Ishikawa (cell line): ENCODE results near the gene SMIM29.

ENCODE experiments used
- CEBPB ChIP-seq: IDR thresholded peaks from 2 replicates; pipeline ENCODE4 v1.6.1; 2012
- CREB1 ChIP-seq: IDR thresholded peaks from 2 replicates; pipeline ENCODE4 v1.6.1; 2012; ENCODE audit warnings: low read depth
- EGR1 ChIP-seq: IDR thresholded peaks from 2 replicates; pipeline ENCODE4 v1.6.1; 2012
- EP300 ChIP-seq: IDR thresholded peaks from 2 replicates; pipeline ENCODE4 v1.6.1; 2012; ENCODE audit warnings: borderline replicate concordance
- FOXM1 ChIP-seq: IDR thresholded peaks from 2 replicates; pipeline ENCODE4 v1.6.1; 2012; ENCODE audit warnings: low read depth, borderline replicate concordance
- NFIC ChIP-seq: IDR thresholded peaks from 2 replicates; pipeline ENCODE4 v1.6.1; 2012
- RAD21 ChIP-seq: IDR thresholded peaks from 2 replicates; pipeline ENCODE4 v1.6.1; 2012; ENCODE audit warnings: low read depth
- TAF1 ChIP-seq: IDR thresholded peaks from 2 replicates; pipeline ENCODE4 v1.6.1; 2012; ENCODE audit warnings: low read depth, mild to moderate bottlenecking
- TCF12 ChIP-seq: IDR thresholded peaks from 2 replicates; pipeline ENCODE4 v1.6.1; 2012; ENCODE audit warnings: low read depth
- TEAD4 ChIP-seq: IDR thresholded peaks from 2 replicates; pipeline ENCODE4 v1.6.1; 2012
- USF1 ChIP-seq: IDR thresholded peaks from 2 replicates; pipeline ENCODE4 v1.6.1; 2012
- YY1 ChIP-seq: IDR thresholded peaks from 2 replicates; pipeline ENCODE4 v1.6.1; 2012; ENCODE audit warnings: low read depth
- ZBTB7A ChIP-seq: IDR thresholded peaks from 2 replicates; pipeline ENCODE4 v1.6.1; 2012; ENCODE audit warnings: low read depth
- TF ChIP-seq, protein P1 (sequence below): IDR thresholded peaks from 2 replicates; pipeline ENCODE4 v1.6.1; 2012
- TF ChIP-seq, protein P2 (sequence below): IDR thresholded peaks from 2 replicates; pipeline ENCODE4 v1.6.1; 2012; ENCODE audit warnings: low read depth, mild to moderate bottlenecking

SMIM29 gene

DNA sequence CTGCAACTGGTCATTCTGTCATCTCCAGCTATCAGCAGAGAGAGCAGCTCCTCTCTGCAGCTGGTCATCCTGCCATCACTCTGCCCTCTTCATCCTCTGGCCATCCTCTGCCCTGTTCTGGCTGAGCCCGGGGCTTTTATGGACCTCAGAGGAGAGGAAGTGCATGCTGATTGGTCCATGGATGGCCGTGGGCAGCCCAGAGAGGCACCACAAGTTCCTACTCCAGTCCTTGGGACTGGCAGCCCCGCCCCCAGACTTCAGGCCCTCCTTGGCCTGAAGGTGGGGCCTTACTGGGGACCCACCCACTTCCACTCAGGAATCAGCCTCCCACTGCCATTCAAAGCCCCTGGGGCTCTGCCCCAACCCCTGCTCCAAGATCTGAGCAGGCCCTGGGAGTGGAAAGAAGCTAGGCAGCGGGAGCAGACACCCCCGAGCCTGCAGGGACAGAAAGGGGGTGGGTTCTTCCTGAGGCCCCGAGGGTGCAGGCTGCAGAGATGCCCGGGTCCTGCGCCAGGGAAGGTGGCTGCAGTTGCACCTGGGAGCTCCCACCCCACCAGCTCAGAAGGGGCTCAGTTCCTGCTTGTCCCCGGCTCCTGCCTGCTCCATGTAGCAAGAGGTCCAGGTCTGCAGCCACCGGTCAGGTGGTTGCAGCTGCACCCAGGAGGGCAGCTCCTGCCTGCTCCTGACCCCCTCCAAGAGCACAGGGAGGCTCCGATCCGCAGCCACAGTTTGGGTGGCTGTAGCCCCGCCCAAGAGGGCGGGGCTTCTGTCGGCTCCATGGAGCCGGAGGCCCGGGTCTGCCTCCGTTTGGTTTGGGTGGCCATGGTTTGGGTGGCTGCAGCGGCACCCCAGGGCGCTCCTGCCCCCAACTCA is 46.2 kb downstream of the SMIM29 start:
- TF ChIP-seq FOXM1 = no peak
- no peak for TF ChIP-seq USF1
- TF ChIP-seq RAD21 = no peak
- no peak for TF ChIP-seq CREB1
- no peak for TF ChIP-seq TAF1
- TF ChIP-seq YY1 = no peak
- TF ChIP-seq TEAD4 = no peak
- TF ChIP-seq EP300 = no peak
- no peak for TF ChIP-seq TCF12
- no peak for TF ChIP-seq EGR1
- no peak for TF ChIP-seq NFIC
- TF ChIP-seq, protein P1, sequence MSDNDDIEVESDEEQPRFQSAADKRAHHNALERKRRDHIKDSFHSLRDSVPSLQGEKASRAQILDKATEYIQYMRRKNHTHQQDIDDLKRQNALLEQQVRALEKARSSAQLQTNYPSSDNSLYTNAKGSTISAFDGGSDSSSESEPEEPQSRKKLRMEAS = no peak
- TF ChIP-seq ZBTB7A = no peak
- TF ChIP-seq, protein P2, sequence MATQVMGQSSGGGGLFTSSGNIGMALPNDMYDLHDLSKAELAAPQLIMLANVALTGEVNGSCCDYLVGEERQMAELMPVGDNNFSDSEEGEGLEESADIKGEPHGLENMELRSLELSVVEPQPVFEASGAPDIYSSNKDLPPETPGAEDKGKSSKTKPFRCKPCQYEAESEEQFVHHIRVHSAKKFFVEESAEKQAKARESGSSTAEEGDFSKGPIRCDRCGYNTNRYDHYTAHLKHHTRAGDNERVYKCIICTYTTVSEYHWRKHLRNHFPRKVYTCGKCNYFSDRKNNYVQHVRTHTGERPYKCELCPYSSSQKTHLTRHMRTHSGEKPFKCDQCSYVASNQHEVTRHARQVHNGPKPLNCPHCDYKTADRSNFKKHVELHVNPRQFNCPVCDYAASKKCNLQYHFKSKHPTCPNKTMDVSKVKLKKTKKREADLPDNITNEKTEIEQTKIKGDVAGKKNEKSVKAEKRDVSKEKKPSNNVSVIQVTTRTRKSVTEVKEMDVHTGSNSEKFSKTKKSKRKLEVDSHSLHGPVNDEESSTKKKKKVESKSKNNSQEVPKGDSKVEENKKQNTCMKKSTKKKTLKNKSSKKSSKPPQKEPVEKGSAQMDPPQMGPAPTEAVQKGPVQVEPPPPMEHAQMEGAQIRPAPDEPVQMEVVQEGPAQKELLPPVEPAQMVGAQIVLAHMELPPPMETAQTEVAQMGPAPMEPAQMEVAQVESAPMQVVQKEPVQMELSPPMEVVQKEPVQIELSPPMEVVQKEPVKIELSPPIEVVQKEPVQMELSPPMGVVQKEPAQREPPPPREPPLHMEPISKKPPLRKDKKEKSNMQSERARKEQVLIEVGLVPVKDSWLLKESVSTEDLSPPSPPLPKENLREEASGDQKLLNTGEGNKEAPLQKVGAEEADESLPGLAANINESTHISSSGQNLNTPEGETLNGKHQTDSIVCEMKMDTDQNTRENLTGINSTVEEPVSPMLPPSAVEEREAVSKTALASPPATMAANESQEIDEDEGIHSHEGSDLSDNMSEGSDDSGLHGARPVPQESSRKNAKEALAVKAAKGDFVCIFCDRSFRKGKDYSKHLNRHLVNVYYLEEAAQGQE = no peak

DNA sequence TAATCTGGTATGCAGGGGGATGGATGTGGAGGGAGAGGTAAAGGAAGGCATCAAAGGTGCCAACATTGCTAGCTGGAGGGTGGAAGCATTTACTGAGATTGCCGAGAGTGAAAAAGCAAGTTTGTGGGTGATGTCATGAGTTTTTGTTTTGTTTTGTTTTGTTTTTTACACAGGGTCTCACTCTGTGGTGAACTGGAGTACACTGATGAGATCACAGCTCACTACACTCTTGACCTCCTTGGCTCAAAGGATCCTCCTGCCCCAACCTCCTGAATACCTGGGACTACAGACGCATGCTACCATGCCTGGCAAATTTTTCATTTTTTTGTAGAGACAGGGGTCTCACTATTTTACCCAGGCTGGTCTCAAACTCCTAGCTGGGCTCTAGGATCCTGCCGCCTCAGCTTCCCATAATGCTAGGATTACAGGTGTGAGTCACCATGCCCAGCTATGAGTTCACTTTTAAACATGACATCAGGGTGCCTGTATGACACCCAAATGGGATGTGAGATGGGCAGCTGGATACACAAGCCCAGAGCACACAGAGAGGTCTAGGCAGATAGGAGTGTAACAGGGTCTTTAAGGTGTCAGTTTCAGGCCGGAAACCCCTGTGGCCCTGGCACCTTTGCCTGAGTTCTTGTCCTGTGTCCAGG is 47.2 kb downstream of the SMIM29 start:
- TF ChIP-seq TCF12 (no peak), TAF1 (no peak), EP300 (no peak), NFIC (no peak), EGR1 (no peak), YY1 (no peak), USF1 (no peak), CREB1 (no peak), CEBPB (no peak), RAD21 (no peak), FOXM1 (no peak), TEAD4 (no peak), ZBTB7A (no peak)
- TF ChIP-seq, protein P2 = no peak
- TF ChIP-seq, protein P1 = no peak

DNA sequence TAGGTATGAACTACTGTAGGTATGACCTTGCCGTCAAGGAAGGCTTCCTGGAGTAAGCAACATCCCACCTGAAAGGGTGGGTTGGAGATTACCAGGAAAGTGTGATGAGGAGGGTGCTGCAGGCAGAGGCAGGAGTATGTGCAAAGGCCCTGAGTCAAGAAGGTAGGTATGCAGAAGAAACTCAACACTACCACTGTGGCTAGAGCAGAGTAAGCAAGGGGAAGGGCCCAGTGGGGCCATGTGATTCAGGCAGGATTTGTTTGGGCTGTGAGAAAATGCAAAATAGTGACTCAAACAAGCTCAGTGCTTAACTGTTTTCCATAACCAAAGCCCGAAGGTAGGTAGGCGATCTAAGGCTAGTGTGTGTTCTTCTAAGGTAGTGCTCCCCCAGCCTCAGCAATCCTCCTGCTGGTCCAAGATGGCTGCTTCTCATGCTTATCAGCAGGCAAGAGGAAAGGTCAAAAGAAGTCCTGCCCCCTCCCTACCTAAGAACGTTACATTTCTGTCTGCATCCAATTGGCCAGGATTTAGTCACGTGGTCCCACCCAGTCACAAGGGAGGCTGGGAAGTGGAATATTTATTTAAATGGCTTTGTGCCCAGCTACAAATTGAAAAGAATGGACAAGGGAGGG is 48.4 kb downstream of the SMIM29 start:
- TF ChIP-seq TEAD4 (no peak), USF1 (peak; percentile 61), CEBPB (no peak)
- TF ChIP-seq, protein P2 = no peak

DNA sequence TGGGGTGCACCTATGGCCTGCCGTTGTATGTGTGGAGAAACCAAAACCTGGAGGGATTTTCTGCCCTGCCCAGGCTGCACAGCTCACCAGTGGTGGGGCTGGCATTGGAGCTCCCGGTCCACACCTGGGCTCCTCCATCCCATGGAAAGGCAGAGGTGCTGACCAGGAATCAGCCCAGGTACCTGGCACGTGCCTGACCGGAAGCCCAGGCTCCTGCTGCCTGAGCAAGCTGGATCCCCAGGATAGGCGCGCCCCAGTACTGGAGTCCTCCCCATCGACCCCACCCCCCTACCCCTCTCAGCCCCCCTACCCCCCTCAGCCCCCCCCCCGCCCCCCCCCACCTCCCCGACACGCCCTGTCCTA is 52.0 kb downstream of the SMIM29 start:
- TF ChIP-seq FOXM1 (no peak), TEAD4 (no peak)
